Ovary (tissue), 3 donors: ENCODE results near the gene PHLDA2.

Source experiments
- CTCF ChIP-seq, 3 donors: fragments of 450-650 bp in 2 of 3; fragments of 200-600 bp in 1 of 3; IDR thresholded peaks; one replicate each; pipeline versions ENCODE4 v1.5.1 to v1.8.0; 2016 to 2022; ENCODE audit warnings: antibody characterized with exemption in 3 of 3, mild to moderate bottlenecking in 1 of 3
- POLR2A ChIP-seq: fragments of 450-650 bp; IDR thresholded peaks from one replicate; pipeline ENCODE4 v1.6.1; 2017; ENCODE audit warnings: antibody characterized with exemption, mild to moderate bottlenecking, moderate library complexity
- donor health status: DM: no; HTN: no; CAD: no.

- TF ChIP-seq CTCF (IDR thresholded peaks at IDR 0.05) (no peak), POLR2A (no peak)
These were observed 13.2 kb upstream of the PHLDA2 start for GRCh38 chr11:2942447-2942846.
